Neural cell (in vitro differentiated cells): Measurements from ENCODE around the gene TMSB4X. TPM values are rescaled to one million over a fixed set of nuclear protein-coding genes. Genes with fewer than 3 reads are reported as not detected.

Experiments used
- H2AFZ ChIP-seq: fragments of 200-600, 300-800 bp; sonication (generic), shearing (Covaris generic); 2 replicates; pipeline ENCODE4 v1.6.0; 2014; ENCODE audit warnings: low read depth, mild to moderate bottlenecking, antibody characterized with exemption, low read length, moderate library complexity
- H3F3A ChIP-seq: fragments of 200-600 bp; shearing (Covaris generic); 2 replicates; pipeline ENCODE4 v1.6.1; 2016; ENCODE audit warnings: mild to moderate bottlenecking, moderate library complexity, mixed read lengths, antibody characterized with exemption, low read length; ENCODE audit not compliant: insufficient read depth, poor library complexity, severe bottlenecking
- H3K27ac ChIP-seq: fragments of 200-600, 300-800 bp; sonication (generic), shearing (Covaris generic); 2 replicates; pipeline ENCODE4 v1.5.1; 2014; ENCODE audit warnings: mild to moderate bottlenecking, low read length, moderate library complexity
- H3K27me3 ChIP-seq: fragments of 300-800, 200-600 bp; sonication (generic), shearing (Covaris generic); 2 replicates; pipeline ENCODE4 v1.6.0; 2014; ENCODE audit warnings: mild to moderate bottlenecking, low read depth, low read length, moderate library complexity; ENCODE audit not compliant: insufficient read depth
- H3K36me3 ChIP-seq: fragments of 300-800, 200-600 bp; sonication (generic), shearing (Covaris generic); 2 replicates; pipeline ENCODE4 v1.5.1; 2014; ENCODE audit warnings: mild to moderate bottlenecking, antibody characterized with exemption, low read length, moderate library complexity; ENCODE audit not compliant: insufficient read depth
- H3K4me2 ChIP-seq: fragments of 300-800, 200-600 bp; sonication (generic), shearing (Covaris generic); 2 replicates; pipeline ENCODE4 v1.6.0; 2014; ENCODE audit warnings: mild to moderate bottlenecking, low read length
- H3K4me3 ChIP-seq: fragments of 300-800, 200-600 bp; sonication (generic), shearing (Covaris generic); 2 replicates; pipeline ENCODE4 v1.5.1; 2014; ENCODE audit warnings: mild to moderate bottlenecking, low read length, moderate library complexity
- H3K79me2 ChIP-seq: fragments of 200-600 bp; shearing (Covaris generic); replicated peaks from 2 replicates; pipeline ENCODE4 v1.6.0; 2014; ENCODE audit warnings: mild to moderate bottlenecking, low read length, moderate library complexity; ENCODE audit not compliant: insufficient read depth
- H3K9ac ChIP-seq: fragments of 300-800, 200-600 bp; sonication (generic), shearing (Covaris generic); 2 replicates; pipeline ENCODE4 v1.6.1; 2016; ENCODE audit warnings: mild to moderate bottlenecking, low read length, mixed read lengths
- H3K9me2 ChIP-seq: fragments of 200-600 bp; shearing (Covaris generic); 2 replicates; pipeline ENCODE4 v1.6.1; 2016; ENCODE audit warnings: mild to moderate bottlenecking, low read length, mixed read lengths; ENCODE audit not compliant: insufficient read depth
- H3K9me3 ChIP-seq: fragments of 200-600, 300-800 bp; sonication (generic), shearing (Covaris generic); 2 replicates; pipeline ENCODE4 v1.6.1; 2016; ENCODE audit warnings: mild to moderate bottlenecking, mixed run types, low read length, moderate library complexity, mixed read lengths
- H4K20me1 ChIP-seq: fragments of 200-600 bp; shearing (Covaris generic); 2 replicates; pipeline ENCODE4 v1.6.1; 2016; ENCODE audit warnings: mild to moderate bottlenecking, mixed run types; ENCODE audit not compliant: insufficient read depth
- CTCF ChIP-seq: fragments of 450-650 bp; IDR thresholded peaks from 2 replicates; pipeline ENCODE4 v1.5.1; 2014; ENCODE audit warnings: antibody characterized with exemption, mild to moderate bottlenecking, moderate library complexity; ENCODE audit not compliant: poor library complexity, severe bottlenecking
- EP300 ChIP-seq: fragments of 450-650 bp; conservative IDR thresholded peaks from 2 replicates; pipeline ENCODE4 v1.6.1; 2014; ENCODE audit warnings: antibody characterized with exemption, mild to moderate bottlenecking, moderate library complexity; ENCODE audit not compliant: poor library complexity, severe bottlenecking
- EZH2 ChIP-seq: fragments of 200-600, 300-800 bp; shearing (Covaris generic), sonication (generic); IDR thresholded peaks from 2 replicates; pipeline ENCODE4 v1.6.1; 2014; ENCODE audit warnings: antibody characterized with exemption, low read length, borderline replicate concordance, mild to moderate bottlenecking; ENCODE audit not compliant: insufficient read depth, poor library complexity, severe bottlenecking
- MXI1 ChIP-seq: fragments of 450-650 bp; conservative IDR thresholded peaks from 2 replicates; pipeline ENCODE4 v1.6.1; 2014; ENCODE audit warnings: antibody characterized with exemption, mild to moderate bottlenecking; ENCODE audit not compliant: poor library complexity, severe bottlenecking
- POLR2AphosphoS5 ChIP-seq: IDR thresholded peaks from 2 replicates; pipeline ENCODE4 v1.6.1; 2012
- RAD21 ChIP-seq: fragments of 450-650 bp; conservative IDR thresholded peaks from 2 replicates; pipeline ENCODE4 v1.6.1; 2014; ENCODE audit warnings: antibody characterized with exemption, mild to moderate bottlenecking, moderate library complexity
- REST ChIP-seq: IDR thresholded peaks from 2 replicates; pipeline ENCODE4 v1.6.1; 2012; ENCODE audit warnings: borderline replicate concordance
- SMC3 ChIP-seq: fragments of 450-650 bp; conservative IDR thresholded peaks from 2 replicates; pipeline ENCODE4 v1.6.1; 2014; ENCODE audit warnings: antibody characterized with exemption, mild to moderate bottlenecking, moderate library complexity; ENCODE audit not compliant: poor library complexity
- TAF1 ChIP-seq: IDR thresholded peaks from 2 replicates; pipeline ENCODE4 v1.6.1; 2012; ENCODE audit warnings: low read depth
- polyA plus RNA-seq: library from polyadenylated mRNA; depleted of rRNA; stranded (reverse); fragments of >200 nt; gene quantifications from 2 replicates; pipeline ENCODE4 v1.2.3, GENCODE V29; 2014

TMSB4X gene
- polyA plus RNA-seq, 1 donor from 2014 or later: 11,381 TPM

- no peaks in the 10 kb centered on the region for H4K20me1 ChIP-seq
- no peak overlapping the region for H3K4me2 ChIP-seq
- TF ChIP-seq MXI1: no peak
- no peak for TF ChIP-seq REST
- TF ChIP-seq SMC3: no peak
- no peak for TF ChIP-seq POLR2AphosphoS5
- no peak for TF ChIP-seq EP300
- no peak for TF ChIP-seq RAD21
- TF ChIP-seq EZH2: no peak
- no peak for TF ChIP-seq TAF1
- no peak for TF ChIP-seq CTCF
- H3K27ac ChIP-seq: no peak overlapping the region
- no peak overlapping the region for H2AFZ ChIP-seq
- H3K27me3 ChIP-seq: no peaks in the 10 kb centered on the region
- no peaks in the 10 kb centered on the region for H3K36me3 ChIP-seq
- no peaks in the 10 kb centered on the region for H3K9me3 ChIP-seq
- no peak overlapping the region for H3K9ac ChIP-seq
- no peak overlapping the region for H3K4me3 ChIP-seq
- H3K9me2 ChIP-seq: no peaks in the 10 kb centered on the region
- no peaks in the 10 kb centered on the region for H3K79me2 ChIP-seq
- no peaks in the 10 kb centered on the region for H3F3A ChIP-seq
These were observed 12.4 kb downstream of the TMSB4X start for GRCh38 chrX:12987340-12987739.

- Histone ChIP-seq H3K4me3 (no peak overlapping the region), H3K9me3 (no peaks in the 10 kb centered on the region), H3F3A (no peaks in the 10 kb centered on the region), H3K9me2 (no peaks in the 10 kb centered on the region), H3K27me3 (no peaks in the 10 kb centered on the region), H3K79me2 (no peaks in the 10 kb centered on the region), H3K36me3 (no peaks in the 10 kb centered on the region), H4K20me1 (no peaks in the 10 kb centered on the region), H2AFZ (no peak overlapping the region), H3K4me2 (no peak overlapping the region), H3K27ac (no peak overlapping the region), H3K9ac (no peak overlapping the region)
- TF ChIP-seq RAD21: no peak
- no peak for TF ChIP-seq EZH2
- no peak for TF ChIP-seq REST
- TF ChIP-seq MXI1: no peak
- TF ChIP-seq SMC3: no peak
- no peak for TF ChIP-seq EP300
These were observed 13.1 kb downstream of the TMSB4X start for GRCh38 chrX:12987900-12988594.
